H9 (cell line): Measurements from ENCODE around the gene SRGAP1. TPM values are rescaled to one million over a fixed set of nuclear protein-coding genes. Genes with fewer than 3 reads are reported as not detected.

Experiments
- DNase-seq: peaks from one replicate; pipeline ENCODE4 v3.0.0-alpha.2; 2017
- H2AFZ ChIP-seq: one replicate; pipeline ENCODE4 v1.6.1; 2013; ENCODE audit warnings: mild to moderate bottlenecking, low read length, control low read depth, moderate library complexity
- H2AK5ac ChIP-seq: 2 replicates; pipeline ENCODE4 v1.6.1; 2013; ENCODE audit warnings: low read length, control low read depth, mixed read lengths; ENCODE audit not compliant: insufficient read length
- H2BK120ac ChIP-seq: one replicate; pipeline ENCODE4 v1.6.1; 2013; ENCODE audit warnings: low read depth, mild to moderate bottlenecking, low read length, control low read depth, inconsistent platforms; ENCODE audit not compliant: poor library complexity, severe bottlenecking
- H2BK12ac ChIP-seq: 2 replicates; pipeline ENCODE4 v1.6.1; 2013; ENCODE audit warnings: low read length, control low read depth, mixed read lengths, low read depth; ENCODE audit not compliant: insufficient read length
- H2BK15ac ChIP-seq: 2 replicates; pipeline ENCODE4 v1.6.1; 2013; ENCODE audit warnings: low read depth, low read length, control low read depth
- H2BK20ac ChIP-seq: one replicate; pipeline ENCODE4 v1.6.1; 2013; ENCODE audit warnings: low read depth, mild to moderate bottlenecking, low read length, control low read depth, inconsistent platforms; ENCODE audit not compliant: poor library complexity, severe bottlenecking
- H2BK5ac ChIP-seq: 2 replicates; pipeline ENCODE4 v1.6.1; 2013; ENCODE audit warnings: low read length, control low read depth, mixed read lengths; ENCODE audit not compliant: insufficient read length
- H3K14ac ChIP-seq: 2 replicates; pipeline ENCODE4 v1.6.1; 2013; ENCODE audit warnings: low read length, control low read depth; ENCODE audit not compliant: insufficient read depth
- H3K18ac ChIP-seq: 2 replicates; pipeline ENCODE4 v1.6.1; 2013; ENCODE audit warnings: low read depth, mild to moderate bottlenecking, mixed read lengths, low read length, control low read depth; ENCODE audit not compliant: insufficient read length
- H3K23ac ChIP-seq: 2 replicates; pipeline ENCODE4 v1.6.1; 2013; ENCODE audit warnings: low read length, control low read depth, mixed read lengths, low read depth; ENCODE audit not compliant: insufficient read length
- H3K23me2 ChIP-seq: 2 replicates; pipeline ENCODE4 v1.6.1; 2013; ENCODE audit warnings: low read depth, mild to moderate bottlenecking, mixed read lengths, low read length, control low read depth; ENCODE audit not compliant: insufficient read length, poor library complexity, severe bottlenecking
- H3K27ac ChIP-seq: 2 replicates; pipeline ENCODE4 v1.5.1; 2013; ENCODE audit warnings: low read length, control low read depth, mixed read lengths, low read depth; ENCODE audit not compliant: insufficient read length
- H3K27me3 ChIP-seq: 2 replicates; pipeline ENCODE4 v1.6.1; 2013; ENCODE audit warnings: low read length, control low read depth, inconsistent platforms; ENCODE audit not compliant: insufficient read depth
- H3K4ac ChIP-seq: 2 replicates; pipeline ENCODE4 v1.6.1; 2013; ENCODE audit warnings: low read depth, mild to moderate bottlenecking, control low read depth, inconsistent platforms, low read length, moderate library complexity
- H3K4me1 ChIP-seq: 2 replicates; pipeline ENCODE4 v1.6.1; 2013; ENCODE audit warnings: low read length, control low read depth, inconsistent platforms; ENCODE audit not compliant: insufficient read depth
- H3K4me2 ChIP-seq: 2 replicates; pipeline ENCODE4 v1.6.1; 2013; ENCODE audit warnings: low read length, control low read depth, mixed read lengths; ENCODE audit not compliant: insufficient read length, insufficient read depth
- H3K56ac ChIP-seq: 2 replicates; pipeline ENCODE4 v1.6.1; 2013; ENCODE audit warnings: low read depth, mild to moderate bottlenecking, mixed read lengths, low read length, control low read depth; ENCODE audit not compliant: insufficient read length
- H3K79me1 ChIP-seq: 2 replicates; pipeline ENCODE4 v1.6.1; 2013; ENCODE audit warnings: low read depth, mild to moderate bottlenecking, moderate library complexity, low read length, control low read depth, inconsistent platforms; ENCODE audit not compliant: insufficient read depth, poor library complexity, severe bottlenecking
- H3K79me2 ChIP-seq: 2 replicates; pipeline ENCODE4 v1.6.1; 2013; ENCODE audit warnings: low read length, control low read depth, inconsistent platforms; ENCODE audit not compliant: insufficient read depth
- H3K9ac ChIP-seq: 2 replicates; pipeline ENCODE4 v1.6.1; 2013; ENCODE audit warnings: low read length, control low read depth, mixed read lengths; ENCODE audit not compliant: insufficient read length; ENCODE audit errors: extremely low read depth
- H3K9me3 ChIP-seq: one replicate; pipeline ENCODE4 v1.6.1; 2013; ENCODE audit warnings: low read depth, low read length, inconsistent platforms; ENCODE audit not compliant: control insufficient read depth
- H3T11ph ChIP-seq: one replicate; pipeline ENCODE4 v1.6.1; 2013; ENCODE audit warnings: mild to moderate bottlenecking, low read length, control low read depth, inconsistent platforms
- H4K20me1 ChIP-seq: one replicate; pipeline ENCODE4 v1.6.1; 2013; ENCODE audit not compliant: control insufficient read depth, insufficient read length, insufficient read depth
- H4K5ac ChIP-seq: 2 replicates; pipeline ENCODE4 v1.6.1; 2013; ENCODE audit warnings: low read depth, mild to moderate bottlenecking, mixed read lengths, low read length, control low read depth; ENCODE audit not compliant: insufficient read length
- H4K8ac ChIP-seq: replicated peaks from 2 replicates; pipeline ENCODE4 v1.6.1; 2013; ENCODE audit warnings: low read length, control low read depth, mixed read lengths, low read depth; ENCODE audit not compliant: insufficient read length
- H4K91ac ChIP-seq: 2 replicates; pipeline ENCODE4 v1.6.1; 2013; ENCODE audit warnings: low read depth, mild to moderate bottlenecking, moderate library complexity, mixed read lengths, low read length, control low read depth; ENCODE audit not compliant: insufficient read length
- H3K27ac Mint-ChIP-seq, 3 experiments: 2 replicates in 2 of 3; 3 replicates in 1 of 3; pipeline ENCODE4 v1.8.0; 2020 to 2021; ENCODE audit warnings: mixed read lengths in 3 of 3, mild to moderate bottlenecking in 1 of 3, moderate library complexity in 1 of 3
- H3K27me3 Mint-ChIP-seq: 2 replicates; pipeline ENCODE4 v1.8.0; 2021; ENCODE audit warnings: low read depth, mild to moderate bottlenecking, moderate library complexity, mixed read lengths
- H3K36me3 Mint-ChIP-seq, 3 experiments: 2 replicates in 2 of 3; 3 replicates in 1 of 3; pipeline ENCODE4 v1.8.0; 2020 to 2021; ENCODE audit warnings: low read depth in 3 of 3, mixed read lengths in 3 of 3; ENCODE audit not compliant: insufficient read depth in 1 of 3
- H3K4me1 Mint-ChIP-seq, 2 experiments: 2 replicates each; pipeline ENCODE4 v1.8.0; 2020; ENCODE audit warnings: mixed read lengths in 2 of 2
- H3K4me3 Mint-ChIP-seq, 2 experiments: 2 replicates in 1 of 2; 3 replicates in 1 of 2; pipeline ENCODE4 v1.8.0; 2020 to 2021; ENCODE audit warnings: mild to moderate bottlenecking in 2 of 2, mixed read lengths in 2 of 2, moderate library complexity in 1 of 2
- H3K9me3 Mint-ChIP-seq, 2 experiments: 2 replicates in 1 of 2; 3 replicates in 1 of 2; pipeline ENCODE4 v1.8.0; 2020; ENCODE audit warnings: mild to moderate bottlenecking in 2 of 2, mixed read lengths in 2 of 2, moderate library complexity in 1 of 2
- CTCF ChIP-seq: fragments of 200-600 bp; sonication (generic); conservative IDR thresholded peaks from 3 replicates; pipeline ENCODE4 v1.8.0; 2021; ENCODE audit warnings: antibody characterized with exemption, mild to moderate bottlenecking
- total RNA-seq: library from RNA; stranded (reverse); gene quantifications from 2 replicates; pipeline ENCODE4 v1.2.1, GENCODE V29; 2021

Gene SRGAP1
- total RNA-seq, 1 experiment from 2014 or later: 4.8 TPM

- H3K9me3 Mint-ChIP-seq: no peaks in the 10 kb centered on the region
- DNase-seq: no peak
- no peak overlapping the region for H3K14ac ChIP-seq
Measured at GRCh38 chr12:64018524-64018923, 174.0 kb downstream of the SRGAP1 start.

More at GRCh38 chr12:64018524-64018923, 174.0 kb downstream of the SRGAP1 start:
- H3K79me1 ChIP-seq: no peaks in the 10 kb centered on the region
- H3K9me3 ChIP-seq: no peaks in the 10 kb centered on the region
- no peak overlapping the region for H2BK120ac ChIP-seq
- Mint-ChIP-seq H3K27ac (no peak overlapping the region), H3K4me1 (peaks cover 13 to 16% of the 10 kb centered on the region in 2 experiments), H3K36me3 (no peaks in the 10 kb centered on the region), H3K27me3 (no peaks in the 10 kb centered on the region), H3K4me3 (no peak overlapping the region)
- no peak overlapping the region for H3K27ac ChIP-seq
- no peak overlapping the region for H4K8ac ChIP-seq
- no peaks in the 10 kb centered on the region for H4K20me1 ChIP-seq
- no peak overlapping the region for H3K9ac ChIP-seq
- no peaks in the 10 kb centered on the region for H3K23me2 ChIP-seq
- no peaks in the 10 kb centered on the region for H3K79me2 ChIP-seq
- H2BK12ac ChIP-seq: no peak overlapping the region
- H3K27me3 ChIP-seq: no peaks in the 10 kb centered on the region
- no peak overlapping the region for H2AK5ac ChIP-seq
- H2BK5ac ChIP-seq: no peak overlapping the region
- no peaks in the 10 kb centered on the region; the same call in 1 of the 2 replicates for H3K4me1 ChIP-seq
- TF ChIP-seq CTCF: no peak
- no peak overlapping the region for H2AFZ ChIP-seq
- H2BK15ac ChIP-seq: no peak overlapping the region
- H3K4me2 ChIP-seq: no peak overlapping the region
- H2BK20ac ChIP-seq: no peak overlapping the region
- no peak overlapping the region for H3K18ac ChIP-seq
- no peak overlapping the region for H4K91ac ChIP-seq
- no peak overlapping the region for H3K56ac ChIP-seq
- H3K4ac ChIP-seq: no peak overlapping the region
- no peak overlapping the region for H3T11ph ChIP-seq
- no peak overlapping the region for H3K23ac ChIP-seq
- H4K5ac ChIP-seq: no peak overlapping the region
